Activated CD4-positive, alpha-beta T cell treated with anti-CD3 and anti-CD28 coated beads, Interleukin-2, Interleukin-6, amounts not matched to agents 100 ng/mL and 50 ng/mL, durations not matched to agents 16 hours and 8 hours (primary cell): ENCODE results near the gene CDH24.

Source experiments
- DNase-seq: peaks from one replicate; pipeline ENCODE4 v3.0.0-alpha.2; 2020

CDH24 gene

GRCh38 chr14:23060536-23061260 is 3.4 kb upstream of the CDH24 start:
- no peak for DNase-seq

DNA sequence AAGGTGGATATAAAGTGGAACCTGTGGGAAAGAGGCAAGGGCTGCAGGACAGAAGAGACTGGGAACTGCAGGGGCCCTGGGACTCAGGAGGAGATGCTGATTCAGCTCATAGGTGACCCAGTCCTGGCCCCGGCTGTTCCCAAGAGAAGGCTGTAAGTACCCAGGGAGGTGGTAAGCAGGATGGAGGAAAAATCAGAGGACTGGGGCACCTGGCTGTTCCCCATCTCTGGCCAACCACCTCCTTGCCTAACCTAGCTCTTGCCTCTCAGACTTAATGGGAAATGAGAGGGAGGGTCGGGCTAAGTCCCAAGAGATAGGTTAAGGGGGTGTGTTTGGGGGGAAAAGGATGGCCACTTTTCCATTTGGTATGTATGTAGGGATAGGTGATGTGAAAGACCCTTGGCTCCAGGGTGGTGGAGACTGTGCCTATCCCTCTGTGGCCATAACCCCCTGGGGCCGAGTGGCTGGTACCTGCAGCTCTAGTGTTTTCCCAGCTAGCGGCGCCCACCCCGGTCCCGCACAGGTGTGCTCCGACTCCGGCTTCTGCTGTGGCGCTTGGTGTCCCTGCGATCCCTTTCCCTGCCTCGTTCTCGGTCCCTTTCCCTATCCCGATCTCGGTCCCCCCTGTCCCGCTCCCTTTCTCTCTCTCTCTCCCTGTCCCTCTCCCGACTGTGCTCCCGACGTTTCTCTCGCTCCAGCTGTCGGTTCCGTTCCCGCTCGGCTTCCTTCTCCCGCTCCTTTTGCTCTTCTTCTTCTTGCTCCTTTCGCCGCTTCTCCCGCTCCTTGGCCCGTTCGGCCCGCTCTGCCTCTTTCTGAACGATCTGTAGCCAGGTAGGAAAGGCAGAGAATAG is 1.6 kb upstream of the CDH24 start:
- DNase-seq = no peak

DNA sequence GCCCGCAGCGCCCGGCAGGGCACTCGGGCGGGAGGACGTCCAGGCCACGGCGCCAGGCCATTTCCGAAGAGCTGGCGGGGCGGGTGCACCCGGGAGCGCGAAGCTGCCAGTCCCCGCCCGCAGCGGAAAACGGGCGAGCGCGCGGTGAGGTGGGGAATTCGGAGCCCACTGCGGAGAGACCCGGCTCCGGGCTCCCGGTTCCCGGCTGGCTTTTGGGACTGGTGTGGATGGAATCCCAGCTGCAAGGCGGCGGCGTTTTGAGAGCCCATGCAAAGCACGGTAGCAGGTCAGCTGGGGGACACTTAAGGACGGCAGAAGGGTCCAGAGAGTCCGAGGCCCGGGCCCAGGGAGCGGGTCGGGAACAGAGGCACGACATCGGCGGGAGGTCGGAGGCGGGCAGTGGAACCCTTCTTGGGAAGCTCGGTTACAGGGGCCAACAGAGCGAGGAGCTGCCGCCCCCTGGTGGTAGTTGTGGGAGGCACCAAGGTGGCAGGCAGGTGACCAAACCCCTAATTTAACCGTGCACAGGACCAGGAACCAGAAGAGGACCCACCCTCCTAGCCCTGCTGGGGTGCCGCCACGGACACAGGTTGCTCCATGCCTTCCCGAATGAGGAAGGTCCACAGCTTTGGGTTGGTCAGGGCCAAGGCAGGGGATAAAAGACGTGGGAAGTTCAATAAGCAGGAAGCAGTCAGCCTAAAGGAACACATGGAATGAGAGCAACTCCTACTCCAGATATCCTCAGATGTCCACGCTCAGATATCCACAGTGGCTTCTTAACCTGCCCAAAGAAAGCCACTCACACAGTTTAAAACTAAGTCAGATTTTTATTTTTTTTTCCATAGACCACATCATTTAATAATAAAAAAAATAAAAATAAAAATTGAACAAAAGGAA is 685 bp upstream of the CDH24 start:
- DNase-seq = peak; percentile 91

GRCh38 chr14:23056145-23056955 is 970 bp downstream of the CDH24 start:
- DNase-seq = peak; percentile 74

GRCh38 chr14:23055621-23056144 is 1.6 kb downstream of the CDH24 start:
- no peak for DNase-seq

GRCh38 chr14:23055147-23055550 is 2.2 kb downstream of the CDH24 start:
- no peak for DNase-seq

DNA sequence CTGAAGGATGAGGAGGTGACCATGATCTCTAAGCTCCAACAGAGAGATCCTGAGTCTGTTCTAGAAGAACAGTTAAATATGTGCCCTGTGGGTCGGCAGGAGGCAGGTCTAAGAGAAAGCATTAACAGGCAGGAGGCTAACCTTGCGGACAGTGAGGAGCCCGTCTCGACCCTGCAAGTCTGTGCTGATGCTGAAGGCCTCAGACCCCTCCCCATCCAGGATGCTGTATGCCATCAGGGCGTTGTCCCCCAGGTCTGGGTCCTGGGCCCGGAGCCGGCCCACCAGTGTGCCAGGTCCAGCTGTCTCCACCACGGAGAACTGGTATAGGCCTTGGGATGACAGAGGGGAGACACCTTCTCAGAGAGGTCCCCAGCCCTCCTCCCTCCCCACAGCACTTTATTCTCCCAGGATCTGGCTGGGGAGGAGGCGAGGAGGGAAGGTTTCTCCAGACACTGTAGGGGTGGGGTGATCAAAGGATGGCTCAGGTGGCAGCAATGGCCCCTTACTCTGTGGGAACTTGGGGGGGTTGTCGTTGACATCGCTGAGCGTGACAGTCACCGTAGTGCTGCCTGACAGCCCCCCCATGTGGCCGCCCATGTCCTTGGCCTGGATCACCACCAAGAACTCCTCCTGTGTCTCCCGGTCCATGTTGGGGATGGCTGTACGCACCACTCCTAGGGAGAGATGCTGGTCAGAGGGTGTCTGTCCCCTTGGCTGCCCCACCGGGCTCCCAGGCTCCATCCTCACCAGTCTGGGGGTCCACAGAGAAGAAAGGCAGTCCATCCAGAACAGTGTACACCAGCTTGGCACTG is 3.1 kb downstream of the CDH24 start:
- DNase-seq = no peak

GRCh38 chr14:23053426-23053825 is 3.9 kb downstream of the CDH24 start:
- no peak for DNase-seq

DNA sequence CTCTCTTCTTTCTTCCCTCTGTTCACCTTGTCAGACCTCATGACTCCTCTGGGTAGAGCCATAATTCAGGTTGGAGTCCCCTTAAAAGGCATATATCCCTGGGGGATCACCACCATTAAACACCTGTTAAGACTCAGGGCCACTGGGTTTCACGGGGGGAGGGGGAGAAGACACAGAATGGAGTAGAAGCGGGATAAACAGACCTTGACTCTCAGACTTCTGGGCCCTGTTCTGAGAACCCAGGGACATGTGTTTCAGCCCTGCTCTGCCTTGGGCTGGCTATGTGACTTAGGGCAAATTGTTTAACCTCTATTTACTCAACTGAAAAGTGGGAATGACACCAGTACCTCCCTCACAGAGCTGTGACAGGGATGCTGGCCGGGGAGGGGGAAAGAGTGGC is 4.6 kb downstream of the CDH24 start:
- DNase-seq = no peak

DNA sequence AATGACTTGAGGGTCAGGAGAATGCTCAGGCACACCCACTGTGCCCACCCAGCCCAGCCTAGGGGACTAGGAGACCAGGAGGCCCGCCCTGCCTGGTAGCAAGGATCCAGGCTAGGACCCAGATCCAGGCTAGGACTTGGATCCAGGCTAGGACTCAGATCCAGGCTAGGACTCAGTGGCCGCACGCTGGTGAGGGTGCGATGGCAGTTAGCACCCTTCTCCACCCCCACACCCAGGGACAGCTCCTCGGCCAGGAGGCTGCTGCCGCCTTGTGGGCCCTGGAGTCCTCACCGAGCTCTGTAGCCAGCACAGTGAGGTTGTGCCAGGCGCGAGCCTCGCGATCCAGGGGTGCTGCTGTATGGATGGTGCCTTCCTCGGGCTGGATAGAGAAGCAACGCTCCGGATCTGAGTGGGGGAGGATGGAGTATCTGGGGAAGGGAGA is 5.1 kb downstream of the CDH24 start:
- no peak for DNase-seq

GRCh38 chr14:23051141-23052057 is 5.9 kb downstream of the CDH24 start:
- no peak for DNase-seq

DNA sequence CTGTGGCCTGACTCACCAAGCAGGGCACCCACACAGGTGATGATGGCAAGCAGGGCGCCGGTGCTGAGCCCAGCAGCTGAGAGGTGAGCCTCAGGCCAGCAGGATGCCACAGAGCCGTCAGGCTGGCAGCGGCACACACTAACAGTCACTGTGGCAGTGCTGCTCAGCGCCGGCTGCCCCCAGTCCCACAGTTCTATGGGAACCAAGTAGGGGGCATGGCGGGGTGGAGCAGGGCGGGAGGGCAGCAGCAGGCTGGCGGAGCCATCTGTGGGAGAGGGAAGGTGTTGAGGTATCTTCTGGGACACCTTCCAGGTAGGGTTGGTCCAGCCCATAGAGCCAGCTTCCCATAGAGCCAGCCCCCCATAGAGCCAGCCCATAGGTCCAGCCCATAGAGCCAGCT is 8.3 kb downstream of the CDH24 start:
- DNase-seq = no peak

DNA sequence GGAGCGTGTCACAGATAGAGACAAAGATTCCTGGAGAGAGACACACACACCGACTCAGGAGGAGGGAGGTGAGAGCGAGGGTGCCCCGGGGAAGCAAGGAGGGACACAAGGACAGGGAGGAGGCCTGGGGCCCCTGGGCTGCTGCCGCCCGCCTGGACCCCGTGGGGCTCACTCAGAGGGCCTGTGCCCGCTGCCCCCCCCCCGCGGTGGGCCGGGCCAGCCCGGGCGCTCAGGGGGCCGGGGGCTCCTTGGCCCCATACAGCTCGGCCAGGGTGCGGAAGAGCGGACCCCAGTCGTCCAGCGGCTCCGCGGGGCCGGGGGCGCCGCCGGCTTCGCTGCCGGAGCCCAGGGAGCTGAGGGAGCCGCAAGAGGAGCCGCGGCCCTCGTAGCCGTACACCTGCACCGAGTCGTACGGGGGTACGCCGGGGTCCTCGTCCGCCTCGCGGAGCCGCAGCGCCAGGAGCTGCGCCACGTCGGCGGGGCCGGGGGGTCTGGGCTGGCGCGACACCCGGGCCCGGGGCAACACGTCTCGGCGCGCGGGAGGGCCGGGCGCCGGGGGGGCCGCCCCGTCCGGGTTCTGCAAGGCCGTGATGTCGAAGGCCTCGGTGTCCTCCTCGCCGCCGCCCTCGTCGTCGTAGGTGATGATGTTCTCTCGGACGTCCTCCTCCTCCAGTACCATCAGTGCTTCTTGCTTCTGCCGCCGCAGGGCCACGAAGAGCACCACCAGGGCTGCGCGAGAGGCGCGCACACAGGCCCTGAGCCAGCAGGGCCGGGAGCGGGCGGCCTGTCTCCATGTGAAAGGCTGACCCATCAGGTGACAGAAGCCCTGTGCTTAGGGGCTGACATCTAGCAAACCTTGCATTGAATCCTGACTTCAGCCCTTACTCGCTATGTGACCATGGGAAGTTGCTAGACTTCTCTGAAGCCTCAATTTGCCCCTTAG is 9.3 kb downstream of the CDH24 start:
- DNase-seq = no peak

DNA sequence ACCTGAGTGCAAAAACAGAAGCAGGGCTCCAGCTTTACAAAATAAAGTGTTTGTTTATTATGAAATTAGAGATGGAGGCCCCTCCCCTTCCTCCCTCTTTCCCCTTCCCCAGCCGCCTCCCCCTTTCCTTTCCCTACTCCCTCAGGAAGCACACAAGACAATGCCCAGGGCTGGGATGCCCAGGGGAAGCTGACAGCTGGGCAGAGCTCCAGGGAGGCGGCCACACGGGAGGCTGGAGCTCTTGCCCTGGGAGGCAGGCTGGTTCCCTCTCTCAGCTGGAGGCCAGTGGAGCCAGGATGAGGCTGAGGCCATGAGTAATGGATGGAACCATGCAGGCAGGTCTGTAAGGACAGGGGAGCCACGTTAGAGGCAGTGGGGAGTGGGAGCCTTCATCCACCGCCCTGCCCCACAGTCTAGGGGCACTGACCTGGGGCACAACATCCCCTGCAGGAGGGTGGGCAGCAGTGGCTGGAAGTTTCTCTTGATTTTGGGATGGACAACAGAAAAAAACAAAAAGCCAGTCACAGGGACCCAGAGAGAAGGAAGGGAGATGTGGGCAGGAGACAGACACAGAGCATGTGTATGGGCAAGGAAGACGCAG is 10.2 kb downstream of the CDH24 start:
- no peak for DNase-seq

DNA sequence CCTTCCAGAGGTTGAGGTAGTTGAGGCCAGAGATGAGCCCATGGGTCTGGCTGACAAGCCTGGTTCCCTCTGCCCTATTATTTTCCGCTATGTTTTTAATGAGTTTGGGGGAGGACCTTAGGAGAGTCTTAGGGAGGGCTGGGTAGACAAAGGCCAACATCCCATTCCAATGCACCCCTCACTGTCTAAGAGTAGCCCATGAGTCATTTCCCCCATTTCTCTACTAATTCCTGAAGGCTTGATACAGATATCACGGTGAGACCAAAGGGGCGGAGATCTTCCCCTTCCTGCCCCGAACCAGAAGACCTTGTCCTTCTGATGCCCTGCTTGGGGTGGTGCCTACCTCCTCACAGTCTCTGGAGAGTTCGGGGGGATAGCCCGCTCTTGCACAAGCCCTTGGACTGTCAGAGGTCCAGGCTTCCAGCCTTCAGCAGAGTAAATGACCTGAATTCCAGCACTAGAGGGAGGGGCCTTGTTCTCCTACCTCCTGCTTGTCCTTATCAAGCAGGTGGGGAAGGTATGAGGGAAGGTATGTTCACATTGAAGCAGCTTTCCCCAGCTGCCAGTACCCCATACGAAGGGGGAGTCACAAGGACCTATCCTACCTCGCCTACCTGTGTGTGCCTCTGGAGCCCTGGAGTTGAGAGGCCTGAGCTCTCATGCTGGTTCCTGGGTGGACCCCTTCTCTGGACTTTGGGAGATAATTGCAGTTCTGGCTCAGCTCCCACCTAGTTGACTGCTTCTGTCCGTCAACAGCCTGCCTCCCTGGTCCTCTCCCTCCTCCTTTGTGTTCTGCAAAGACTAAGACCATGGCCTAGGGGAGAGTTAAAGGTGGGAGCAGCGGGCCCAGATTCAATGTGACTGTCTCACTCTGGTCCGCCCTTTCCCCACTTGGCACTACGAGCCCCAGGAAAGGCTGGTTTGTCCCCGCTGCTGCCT is 11.6 kb downstream of the CDH24 start:
- no peak for DNase-seq

- no peak for DNase-seq
Observed at GRCh38 chr14:23044840-23045239, 12.5 kb downstream of the CDH24 start.

DNA sequence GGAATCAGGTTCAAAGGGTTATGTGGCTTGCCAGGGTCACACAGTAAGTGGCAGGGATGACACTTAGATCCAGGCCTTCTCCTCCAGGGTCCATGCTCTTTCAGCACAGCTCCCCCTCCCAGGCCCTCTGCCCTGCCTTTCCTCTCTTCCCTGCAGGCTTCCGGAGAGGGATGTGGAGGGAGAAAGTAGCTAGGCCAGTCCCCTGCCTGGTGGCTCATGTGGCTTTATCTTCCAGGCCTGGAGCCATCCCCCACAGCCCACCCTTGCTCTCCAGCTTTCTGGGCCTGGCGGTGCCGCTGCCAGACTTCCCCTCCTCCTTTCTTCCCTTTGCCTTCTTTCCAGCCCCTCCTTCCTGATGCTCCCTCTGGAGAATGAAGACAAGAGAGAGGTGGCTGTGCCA is 13.6 kb downstream of the CDH24 start:
- DNase-seq = no peak
